ENCODE data around the gene TTC36. TPM values are rescaled to one million over a fixed set of nuclear protein-coding genes. Genes with fewer than 3 reads are reported as not detected.
A peak's percentile ranks its signal among the peaks of the same experiment; 100 is the strongest.
"Not testable (repeated sequence)": the region's sequence is repeated elsewhere in the genome, so short reads cannot be mapped to it uniquely, and the experiment has no call there.

Gene TTC36
- total RNA-seq, 1 donor from 2014 or later: 1.1 TPM

DNA sequence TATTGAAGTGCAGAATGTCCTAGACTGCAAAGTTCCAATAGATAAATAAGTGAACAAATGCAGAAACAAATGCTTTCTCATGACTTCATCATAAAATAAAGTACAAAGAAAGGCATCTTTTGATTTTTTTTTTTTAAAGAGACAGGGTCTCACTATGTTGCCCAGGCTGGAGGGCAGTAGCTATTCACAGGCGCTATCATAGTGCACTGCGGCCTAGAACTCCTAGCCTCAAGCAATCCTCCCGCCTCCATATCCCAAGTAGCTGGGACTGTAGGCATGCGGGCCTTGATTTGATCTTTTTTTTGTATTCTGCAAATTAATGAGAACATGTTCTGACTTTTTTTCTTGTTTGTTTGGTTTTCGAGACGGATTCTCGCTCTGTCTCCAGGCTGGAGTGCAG is 47.4 kb downstream of the TTC36 start:
- Mint-ChIP-seq H3K27ac (peak overlapping the region; percentile 82), H3K36me3 (no peaks in the 10 kb centered on the region), H3K4me3 (peak overlapping the region; percentile 53), H3K9me3 (no peaks in the 10 kb centered on the region), H3K27me3 (ENCODE audit: low read depth) (no peaks in the 10 kb centered on the region), H3K4me1 (peaks cover 37% of the 10 kb centered on the region)
- no peak for DNase-seq (ENCODE audit: low spot score in 2 of 2, unreplicated experiment in 2 of 2)
- TF ChIP-seq, protein P1, sequence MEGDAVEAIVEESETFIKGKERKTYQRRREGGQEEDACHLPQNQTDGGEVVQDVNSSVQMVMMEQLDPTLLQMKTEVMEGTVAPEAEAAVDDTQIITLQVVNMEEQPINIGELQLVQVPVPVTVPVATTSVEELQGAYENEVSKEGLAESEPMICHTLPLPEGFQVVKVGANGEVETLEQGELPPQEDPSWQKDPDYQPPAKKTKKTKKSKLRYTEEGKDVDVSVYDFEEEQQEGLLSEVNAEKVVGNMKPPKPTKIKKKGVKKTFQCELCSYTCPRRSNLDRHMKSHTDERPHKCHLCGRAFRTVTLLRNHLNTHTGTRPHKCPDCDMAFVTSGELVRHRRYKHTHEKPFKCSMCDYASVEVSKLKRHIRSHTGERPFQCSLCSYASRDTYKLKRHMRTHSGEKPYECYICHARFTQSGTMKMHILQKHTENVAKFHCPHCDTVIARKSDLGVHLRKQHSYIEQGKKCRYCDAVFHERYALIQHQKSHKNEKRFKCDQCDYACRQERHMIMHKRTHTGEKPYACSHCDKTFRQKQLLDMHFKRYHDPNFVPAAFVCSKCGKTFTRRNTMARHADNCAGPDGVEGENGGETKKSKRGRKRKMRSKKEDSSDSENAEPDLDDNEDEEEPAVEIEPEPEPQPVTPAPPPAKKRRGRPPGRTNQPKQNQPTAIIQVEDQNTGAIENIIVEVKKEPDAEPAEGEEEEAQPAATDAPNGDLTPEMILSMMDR (IDR thresholded peaks at IDR 0.05; ENCODE audit: unreplicated experiment): no peak

GRCh38 chr11:118577995-118578394 is 50.7 kb downstream of the TTC36 start:
- H3K4me3 Mint-ChIP-seq; DNase-seq (ENCODE audit: low spot score in 2 of 2, unreplicated experiment in 2 of 2); H3K27me3 Mint-ChIP-seq (ENCODE audit: low read depth); H3K9me3 Mint-ChIP-seq; H3K36me3 Mint-ChIP-seq; H3K27ac Mint-ChIP-seq: not testable (repeated sequence)
- H3K4me1 Mint-ChIP-seq: peaks cover 31% of the 10 kb centered on the region

Other genes starting within 250 kb of the TTC36 start
- not detected in 3 replicates for gene CD3E, start 222.7 kb upstream of the TTC36 start, total RNA-seq
- not detected in 3 replicates for gene CD3D, start 184.8 kb upstream of the TTC36 start, total RNA-seq
- gene CD3G, start 183.1 kb upstream of the TTC36 start, total RNA-seq: not detected in 3 replicates
- 40.5 to 41.5 TPM (median 41.5 TPM) in 3 replicates for gene UBE4A, start 167.9 kb upstream of the TTC36 start, total RNA-seq
- 168 to 188 TPM (median 180 TPM) in 3 replicates for gene ATP5MG, start 125.9 kb upstream of the TTC36 start, total RNA-seq
- 83.6 to 85.8 TPM (median 83.7 TPM) in 3 replicates for gene KMT2A, start 91.0 kb upstream of the TTC36 start, total RNA-seq
- 46.1 to 48.0 TPM (median 46.7 TPM) in 3 replicates for gene TMEM25, start 3.7 kb downstream of the TTC36 start, total RNA-seq
- gene IFT46, start 38.5 kb downstream of the TTC36 start, total RNA-seq: 22.3 to 24.1 TPM (median 23.7 TPM) in 3 replicates
- 139 to 144 TPM (median 140 TPM) in 3 replicates for gene ARCN1, start 44.9 kb downstream of the TTC36 start, total RNA-seq
- gene PHLDB1, start 80.1 kb downstream of the TTC36 start, total RNA-seq: 138 to 148 TPM (median 139 TPM) in 3 replicates
- gene TREH, start 152.2 kb downstream of the TTC36 start, total RNA-seq: 0.11 TPM in 1 of 3 replicates, not detected in the others

All from mesothelial cell of epicardium (in vitro differentiated cells).